CD14-positive monocyte (primary cell): ENCODE results near the gene PADI1. TPM values are rescaled to one million over a fixed set of nuclear protein-coding genes. Genes with fewer than 3 reads are reported as not detected.

Source experiments
- DNase-seq, 3 donors: peaks; one replicate each; pipeline ENCODE4 v3.0.0-alpha.2; 2011 to 2022
- H2AFZ ChIP-seq: 2 replicates; pipeline ENCODE4 v1.6.0; 2012; ENCODE audit warnings: mild to moderate bottlenecking, low read depth, low read length, inconsistent platforms; ENCODE audit not compliant: insufficient read depth, poor library complexity, severe bottlenecking
- H3K27ac ChIP-seq, 2 donors: 1 replicate in 1 of 2; 2 replicates in 1 of 2; pipeline ENCODE4 v1.5.1; 2012 to 2013; ENCODE audit warnings: low read length in 2 of 2, control low read depth in 1 of 2, inconsistent platforms in 1 of 2, low read depth in 1 of 2, mild to moderate bottlenecking in 1 of 2
- H3K27me3 ChIP-seq, 2 donors: one replicate each; pipeline versions ENCODE4 v1.6.0 to v1.6.1; 2011 to 2013; ENCODE audit warnings: low read length in 2 of 2; ENCODE audit not compliant: control insufficient read depth in 2 of 2, insufficient read depth in 2 of 2
- H3K36me3 ChIP-seq, 2 donors: replicated peaks in 1 of 2; 1 replicate in 1 of 2; 2 replicates in 1 of 2; pipeline versions ENCODE4 v1.5.1 to v1.6.1; 2012 to 2013; ENCODE audit warnings: low read length in 2 of 2, control low read depth in 1 of 2, inconsistent platforms in 1 of 2, mild to moderate bottlenecking in 1 of 2; ENCODE audit not compliant: insufficient read depth in 2 of 2, control insufficient read depth in 1 of 2
- H3K4me1 ChIP-seq, 2 donors: 1 replicate in 1 of 2; 2 replicates in 1 of 2; pipeline versions ENCODE4 v1.5.1 to v1.6.1; 2012 to 2013; ENCODE audit warnings: low read length in 2 of 2, control low read depth in 1 of 2, inconsistent platforms in 1 of 2, mild to moderate bottlenecking in 1 of 2, moderate library complexity in 1 of 2; ENCODE audit not compliant: insufficient read depth in 2 of 2, control insufficient read depth in 1 of 2
- H3K4me2 ChIP-seq: replicated peaks from 2 replicates; pipeline ENCODE3; 2012; ENCODE audit warnings: low read length, moderate library complexity, mild to moderate bottlenecking; ENCODE audit not compliant: poor library complexity, severe bottlenecking; ENCODE audit errors: extremely low read depth
- H3K4me3 ChIP-seq, 3 experiments: fragments of 200-600 bp in 1 of 3; sonication (generic) in 1 of 3; replicated peaks in 1 of 3; 1 replicate in 2 of 3; 2 replicates in 1 of 3; pipeline ENCODE4 v1.5.1; 2011 to 2013; ENCODE audit warnings: low read length in 3 of 3, mild to moderate bottlenecking in 3 of 3, control low read depth in 2 of 3, low read depth in 2 of 3, inconsistent platforms in 1 of 3, moderate library complexity in 1 of 3
- H3K79me2 ChIP-seq: 2 replicates; pipeline ENCODE4 v1.6.0; 2012; ENCODE audit warnings: mild to moderate bottlenecking, control low read depth, inconsistent platforms, low read length, moderate library complexity; ENCODE audit not compliant: insufficient read depth
- H3K9ac ChIP-seq: 2 replicates; pipeline ENCODE4 v1.6.0; 2017; ENCODE audit warnings: low read length, mild to moderate bottlenecking; ENCODE audit not compliant: insufficient read depth, poor library complexity, severe bottlenecking
- H3K9me3 ChIP-seq, 2 donors: replicated peaks in 1 of 2; 1 replicate in 1 of 2; 2 replicates in 1 of 2; pipeline versions ENCODE4 v1.5.1 to v1.6.1; 2012 to 2013; ENCODE audit warnings: low read length in 2 of 2, control low read depth in 1 of 2; ENCODE audit not compliant: control insufficient read depth in 1 of 2, insufficient read depth in 1 of 2
- H4K20me1 ChIP-seq: 2 replicates; pipeline ENCODE4 v1.6.0; 2012; ENCODE audit warnings: mild to moderate bottlenecking, low read length, control low read depth, moderate library complexity; ENCODE audit not compliant: insufficient read depth
- H3K27ac Mint-ChIP-seq, 7 donors: one replicate each; pipeline ENCODE4 v1.8.0; 2020; ENCODE audit warnings: mild to moderate bottlenecking in 7 of 7, mixed read lengths in 7 of 7, moderate library complexity in 6 of 7, inconsistent platforms in 2 of 7
- H3K27me3 Mint-ChIP-seq, 3 donors: one replicate each; pipeline ENCODE4 v1.8.0; 2021 to 2022; ENCODE audit warnings: low read depth in 3 of 3, mild to moderate bottlenecking in 3 of 3, mixed read lengths in 3 of 3, moderate library complexity in 3 of 3, inconsistent platforms in 1 of 3
- H3K36me3 Mint-ChIP-seq, 2 donors: one replicate each; pipeline ENCODE4 v1.8.0; 2020; ENCODE audit warnings: mixed read lengths in 2 of 2, inconsistent platforms in 1 of 2, mild to moderate bottlenecking in 1 of 2
- H3K4me1 Mint-ChIP-seq: one replicate; pipeline ENCODE4 v1.8.0; 2020; ENCODE audit warnings: mild to moderate bottlenecking, mixed read lengths
- H3K4me3 Mint-ChIP-seq, 2 donors: one replicate each; pipeline ENCODE4 v1.8.0; 2020; ENCODE audit warnings: mild to moderate bottlenecking in 2 of 2, mixed read lengths in 2 of 2, moderate library complexity in 1 of 2
- H3K9me3 Mint-ChIP-seq, 7 donors: one replicate each; pipeline ENCODE4 v1.8.0; 2020 to 2022; ENCODE audit warnings: mixed read lengths in 7 of 7, mild to moderate bottlenecking in 6 of 7, moderate library complexity in 6 of 7, inconsistent platforms in 2 of 7
- WGBS: methylation state at CpG from one replicate; pipeline ENCODE4 v1.1.5; 2013; ENCODE audit warnings: missing lambda C conversion rate; ENCODE audit not compliant: insufficient coverage; 5-methylcytosine and 5-hydroxymethylcytosine counted together
- intact Hi-C, 2 donors: fragments of 100-400 bp; cut with micrococcal nuclease; formaldehyde crosslinking; loops; one replicate each; pipeline versions ENCODE4 v1.15.0 to v1.15.1; 2023
- polyA plus RNA-seq, 3 donors: library from polyadenylated mRNA; depleted of rRNA in 1 of 3; unstranded in 2 of 3; stranded (reverse) in 1 of 3; fragments of 300-500 nt in 2 of 3; fragments of >200 nt in 1 of 3; fragmentation: Illumina TruSeq in 2 of 3; gene quantifications; 1 replicate in 2 of 3; 2 replicates in 1 of 3; pipeline ENCODE4 v1.2.3, GENCODE V29; 2012 to 2021
- TF ChIP-seq, protein P1 (sequence below): fragments of 200-600 bp; IDR thresholded peaks from one replicate; pipeline ENCODE4 v1.8.0; 2022; ENCODE audit warnings: antibody characterized with exemption, mild to moderate bottlenecking

The PADI1 gene
- polyA plus RNA-seq, 3 donors = not detected

DNA sequence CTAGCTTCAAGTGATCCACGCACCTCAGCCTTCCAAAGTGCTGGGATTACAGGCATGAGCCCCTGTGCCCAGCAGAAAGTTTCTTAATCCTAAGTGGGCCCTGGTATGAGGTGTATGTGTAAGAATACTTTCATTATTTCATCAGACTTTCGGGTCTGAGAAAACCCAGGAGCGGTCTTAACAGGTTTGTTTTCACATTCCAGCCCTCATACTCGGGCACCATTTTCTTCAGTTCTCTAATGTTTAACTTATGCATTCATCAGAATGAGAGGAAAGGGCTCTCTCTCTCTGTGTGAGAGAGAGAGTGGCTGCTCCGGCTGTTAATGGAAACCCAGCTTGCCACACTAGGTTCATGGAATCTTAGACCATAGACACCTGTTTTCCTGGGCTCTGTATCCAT, 4.2 kb upstream of the PADI1 start:
- Mint-ChIP-seq H3K27ac (no peak overlapping the region), H3K27me3 (peaks cover 1 to 11% (median 10%) of the 10 kb centered on the region in 3 donors)

DNA sequence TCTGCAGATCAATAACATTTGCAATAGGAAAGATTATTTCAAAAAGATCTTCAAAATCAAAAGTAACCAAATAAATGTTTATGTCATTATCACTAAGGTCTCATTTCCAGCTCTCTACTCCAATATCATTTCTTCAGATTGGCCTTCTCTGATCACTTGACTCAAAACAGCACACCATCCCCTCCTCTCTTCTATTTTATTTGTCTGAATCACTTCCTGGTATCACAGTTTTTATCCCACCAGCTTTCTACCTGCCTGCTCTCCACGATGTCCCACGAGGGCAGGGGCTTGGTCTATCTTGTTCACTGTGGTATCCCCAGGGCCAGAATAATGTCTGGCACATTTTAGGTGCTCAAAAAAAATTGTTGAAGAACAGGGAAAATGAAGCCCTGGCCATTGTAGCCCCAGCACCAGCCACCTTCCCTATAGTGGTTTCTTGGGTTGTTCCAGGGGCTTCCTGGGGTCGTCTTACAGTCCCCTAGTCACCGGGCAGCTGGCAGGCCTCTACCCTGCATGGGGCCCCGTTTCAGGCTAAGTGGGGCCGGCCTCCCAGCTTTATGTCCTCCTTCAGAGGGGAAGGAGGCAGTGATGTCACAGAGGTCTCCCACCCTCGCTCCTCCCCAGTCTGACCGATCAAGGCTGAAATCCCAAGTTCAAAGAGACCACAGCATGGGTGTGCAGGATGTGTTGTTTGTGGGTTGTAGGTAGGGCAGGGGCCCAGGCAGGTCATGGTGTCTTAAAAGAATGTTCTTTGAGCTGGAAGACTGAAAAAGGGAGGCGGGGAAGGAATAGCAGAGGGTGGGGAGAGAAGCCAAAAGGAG, 3.5 kb upstream of the PADI1 start:
- Mint-ChIP-seq H3K4me3 (no peak overlapping the region), H3K4me1 (peaks cover 9% of the 10 kb centered on the region), H3K9me3 (peaks cover 0 to 2% (median 0%) of the 10 kb centered on the region in 7 donors), H3K36me3 (peaks cover 0 to 4% of the 10 kb centered on the region in 2 donors), H3K27me3 (peaks cover 1 to 11% (median 10%) of the 10 kb centered on the region in 3 donors), H3K27ac (peak overlapping the region in 1 of 7 donors; percentile 21)
- TF ChIP-seq, protein P1, sequence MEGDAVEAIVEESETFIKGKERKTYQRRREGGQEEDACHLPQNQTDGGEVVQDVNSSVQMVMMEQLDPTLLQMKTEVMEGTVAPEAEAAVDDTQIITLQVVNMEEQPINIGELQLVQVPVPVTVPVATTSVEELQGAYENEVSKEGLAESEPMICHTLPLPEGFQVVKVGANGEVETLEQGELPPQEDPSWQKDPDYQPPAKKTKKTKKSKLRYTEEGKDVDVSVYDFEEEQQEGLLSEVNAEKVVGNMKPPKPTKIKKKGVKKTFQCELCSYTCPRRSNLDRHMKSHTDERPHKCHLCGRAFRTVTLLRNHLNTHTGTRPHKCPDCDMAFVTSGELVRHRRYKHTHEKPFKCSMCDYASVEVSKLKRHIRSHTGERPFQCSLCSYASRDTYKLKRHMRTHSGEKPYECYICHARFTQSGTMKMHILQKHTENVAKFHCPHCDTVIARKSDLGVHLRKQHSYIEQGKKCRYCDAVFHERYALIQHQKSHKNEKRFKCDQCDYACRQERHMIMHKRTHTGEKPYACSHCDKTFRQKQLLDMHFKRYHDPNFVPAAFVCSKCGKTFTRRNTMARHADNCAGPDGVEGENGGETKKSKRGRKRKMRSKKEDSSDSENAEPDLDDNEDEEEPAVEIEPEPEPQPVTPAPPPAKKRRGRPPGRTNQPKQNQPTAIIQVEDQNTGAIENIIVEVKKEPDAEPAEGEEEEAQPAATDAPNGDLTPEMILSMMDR = no peak
- 13% methylated on average over 3 of the region's 9 CpGs for WGBS
- H3K36me3 ChIP-seq = no peaks in the 10 kb centered on the region
- H2AFZ ChIP-seq = no peak overlapping the region
- no peaks in the 10 kb centered on the region for H3K9me3 ChIP-seq
- H3K27me3 ChIP-seq = no peaks in the 10 kb centered on the region
- H3K4me1 ChIP-seq = peaks cover 3 to 11% of the 10 kb centered on the region in 2 donors
- DNase-seq = no peak
- H3K27ac ChIP-seq = no peak overlapping the region
- H3K9ac ChIP-seq = no peak overlapping the region
- no peak overlapping the region for H3K4me2 ChIP-seq
- no peaks in the 10 kb centered on the region for H3K79me2 ChIP-seq
- intact Hi-C loops = no loop called here
- no peak overlapping the region for H3K4me3 ChIP-seq
- H4K20me1 ChIP-seq = no peaks in the 10 kb centered on the region

More for the DNA sequence above, 4.2 kb upstream of the PADI1 start:
- Histone ChIP-seq H3K9ac (no peak overlapping the region), H3K36me3 (no peaks in the 10 kb centered on the region), H2AFZ (no peak overlapping the region), H3K27ac (no peak overlapping the region), H3K79me2 (no peaks in the 10 kb centered on the region), H3K4me3 (no peak overlapping the region), H3K9me3 (no peaks in the 10 kb centered on the region), H3K4me2 (no peak overlapping the region), H3K27me3 (no peaks in the 10 kb centered on the region), H3K4me1 (peaks cover 0 to 7% of the 10 kb centered on the region in 2 donors), H4K20me1 (no peaks in the 10 kb centered on the region)
- Mint-ChIP-seq H3K9me3 (peaks cover 0 to 2% (median 0%) of the 10 kb centered on the region in 7 donors), H3K4me3 (no peak overlapping the region), H3K36me3 (peaks cover 0 to 4% of the 10 kb centered on the region in 2 donors), H3K4me1 (peaks cover 8% of the 10 kb centered on the region)
- no peak for DNase-seq
- whole genome bisulfite sequencing = 100% methylated on average over 1 of the region's 5 CpGs
- intact Hi-C loops = no loop called here
- TF ChIP-seq, protein P1 = no peak
